Ovary (tissue), 3 donors: ENCODE results near the gene MIDN.

Experiments
- POLR2A ChIP-seq: fragments of 450-650 bp; IDR thresholded peaks from one replicate; pipeline ENCODE4 v1.6.1; 2017; ENCODE audit warnings: antibody characterized with exemption, mild to moderate bottlenecking, moderate library complexity
- TF ChIP-seq, protein P1 (sequence below), 3 donors: fragments of 450-650 bp in 2 of 3; fragments of 200-600 bp in 1 of 3; IDR thresholded peaks; one replicate each; pipeline versions ENCODE4 v1.5.1 to v1.8.0; 2016 to 2022; ENCODE audit warnings: antibody characterized with exemption in 3 of 3, mild to moderate bottlenecking in 1 of 3
- donor health status: DM: no; HTN: no; CAD: no.

DNA sequence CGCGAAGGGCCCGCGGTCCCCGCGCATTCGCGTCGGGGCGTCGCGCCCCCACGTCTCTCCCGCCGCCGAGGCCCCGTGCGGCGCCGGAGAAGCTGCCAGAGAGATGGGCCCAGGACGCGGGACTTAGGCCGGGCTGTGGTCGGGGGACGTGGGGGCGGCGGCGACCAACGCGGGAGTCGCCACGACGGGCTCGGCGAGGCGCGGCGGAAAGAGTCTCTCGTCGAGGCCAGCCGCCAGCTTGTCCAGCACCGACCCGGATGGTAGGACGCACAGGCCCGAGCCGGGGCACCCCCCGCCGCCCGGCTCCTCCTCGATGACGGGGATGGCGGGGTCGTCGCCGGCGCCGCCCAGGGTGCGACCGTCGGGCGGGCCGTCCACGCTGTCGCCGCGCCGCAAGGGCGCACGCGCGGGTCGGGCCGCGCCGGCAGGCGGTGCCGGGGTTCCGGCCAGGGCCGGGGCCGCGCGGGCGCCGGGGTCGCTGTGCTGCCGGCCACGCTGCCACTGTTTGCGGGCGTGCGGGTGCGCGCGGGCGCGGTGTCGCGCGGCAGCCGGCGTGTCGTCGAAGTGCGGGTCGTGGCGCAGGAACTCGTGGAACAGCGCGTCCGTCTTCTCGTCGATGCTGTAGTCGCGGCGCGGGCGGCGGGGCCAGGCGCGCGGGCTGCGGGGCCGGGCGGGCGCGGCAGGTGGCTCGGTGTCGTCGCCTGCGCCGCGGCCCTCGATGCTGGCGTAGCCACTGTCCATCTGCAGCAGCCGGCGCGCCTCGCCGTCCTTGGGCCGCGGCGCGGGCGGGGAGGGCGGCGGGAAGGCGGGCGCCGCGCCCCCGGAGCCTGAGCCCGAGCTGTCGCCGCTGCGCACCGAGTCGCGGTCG, 19.1 kb upstream of the MIDN start:
- TF ChIP-seq, protein P1, sequence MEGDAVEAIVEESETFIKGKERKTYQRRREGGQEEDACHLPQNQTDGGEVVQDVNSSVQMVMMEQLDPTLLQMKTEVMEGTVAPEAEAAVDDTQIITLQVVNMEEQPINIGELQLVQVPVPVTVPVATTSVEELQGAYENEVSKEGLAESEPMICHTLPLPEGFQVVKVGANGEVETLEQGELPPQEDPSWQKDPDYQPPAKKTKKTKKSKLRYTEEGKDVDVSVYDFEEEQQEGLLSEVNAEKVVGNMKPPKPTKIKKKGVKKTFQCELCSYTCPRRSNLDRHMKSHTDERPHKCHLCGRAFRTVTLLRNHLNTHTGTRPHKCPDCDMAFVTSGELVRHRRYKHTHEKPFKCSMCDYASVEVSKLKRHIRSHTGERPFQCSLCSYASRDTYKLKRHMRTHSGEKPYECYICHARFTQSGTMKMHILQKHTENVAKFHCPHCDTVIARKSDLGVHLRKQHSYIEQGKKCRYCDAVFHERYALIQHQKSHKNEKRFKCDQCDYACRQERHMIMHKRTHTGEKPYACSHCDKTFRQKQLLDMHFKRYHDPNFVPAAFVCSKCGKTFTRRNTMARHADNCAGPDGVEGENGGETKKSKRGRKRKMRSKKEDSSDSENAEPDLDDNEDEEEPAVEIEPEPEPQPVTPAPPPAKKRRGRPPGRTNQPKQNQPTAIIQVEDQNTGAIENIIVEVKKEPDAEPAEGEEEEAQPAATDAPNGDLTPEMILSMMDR (IDR thresholded peaks at IDR 0.05) = no peak
- no peak for TF ChIP-seq POLR2A
